ENCODE results near the gene DMXL2.
"Not testable (repeated sequence)": the region's sequence is repeated elsewhere in the genome, so short reads cannot be mapped to it uniquely, and the experiment has no call there.

DMXL2 gene

DNA sequence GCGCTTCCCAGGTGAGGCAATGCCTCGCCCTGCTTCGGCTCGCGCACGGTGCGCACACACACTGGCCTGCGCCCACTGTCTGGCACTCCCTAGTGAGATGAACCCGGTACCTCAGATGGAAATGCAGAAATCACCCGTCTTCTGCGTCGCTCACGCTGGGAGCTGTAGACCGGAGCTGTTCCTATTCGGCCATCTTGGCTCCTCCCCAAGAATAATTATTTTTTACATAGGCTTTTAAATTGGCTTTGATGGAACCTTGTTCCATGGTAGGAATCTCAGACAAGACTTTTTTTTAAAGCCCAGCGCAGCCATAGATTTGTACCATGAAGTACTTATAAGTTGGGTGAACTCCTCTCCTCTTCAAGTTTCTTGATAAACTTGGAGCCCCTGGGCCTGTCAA is 199.5 kb downstream of the DMXL2 start:
- in situ Hi-C loops (cut with HindIII; ENCODE audit: low sequenced_read_pairs) = not testable (repeated sequence)

DNA sequence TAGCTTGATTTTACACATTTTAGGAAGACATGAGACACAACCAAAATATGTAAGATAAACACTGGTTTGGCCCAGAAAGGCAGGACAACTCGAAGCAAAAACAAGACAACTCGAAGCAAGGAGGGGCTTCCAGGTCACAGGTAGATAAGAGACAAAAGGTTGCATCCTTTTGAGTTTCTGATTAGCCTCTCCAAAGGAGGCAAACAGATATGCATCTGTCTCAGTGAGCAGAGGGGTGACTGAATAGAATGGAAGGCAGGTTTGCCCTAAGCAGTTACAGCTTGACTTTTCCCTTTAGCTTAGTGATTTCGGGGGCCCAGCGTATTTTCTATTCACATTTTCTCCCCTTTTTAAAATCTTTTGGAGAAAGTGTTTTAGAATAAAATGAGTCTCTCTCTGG is 206.4 kb downstream of the DMXL2 start:
- in situ Hi-C loops (cut with HindIII; ENCODE audit: low sequenced_read_pairs) = no loop called here

DNA sequence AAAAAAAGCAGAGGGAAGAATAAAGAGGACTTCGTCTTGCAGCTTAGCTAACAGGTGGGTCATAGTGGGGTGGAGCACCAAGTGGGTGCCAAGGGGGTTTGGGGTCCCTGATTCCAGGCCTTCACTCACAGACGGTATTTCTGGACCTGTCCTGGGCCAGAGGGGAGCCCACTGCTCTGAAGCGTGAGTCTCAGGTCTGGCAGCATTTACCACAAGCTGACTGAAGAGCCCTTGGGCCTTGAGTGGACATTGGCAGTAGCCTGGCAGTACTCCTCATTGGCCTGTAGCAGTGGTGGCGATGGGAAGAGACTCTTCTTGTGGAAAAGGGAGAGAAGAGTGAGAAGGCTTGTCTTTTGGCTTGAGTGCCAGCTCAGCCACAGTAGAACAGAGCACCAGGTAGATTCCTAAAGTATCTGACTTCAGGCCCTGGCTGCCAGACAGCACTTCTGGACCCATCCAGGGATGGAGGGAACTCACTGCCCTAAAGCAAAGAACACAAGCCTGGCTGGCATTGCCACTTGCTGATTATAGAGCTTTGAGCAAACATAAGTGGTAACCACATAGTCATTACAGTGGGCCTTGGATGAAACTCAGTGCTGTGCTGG is 208.2 kb downstream of the DMXL2 start:
- in situ Hi-C loops (cut with HindIII; ENCODE audit: low sequenced_read_pairs) = no loop called here

DNA sequence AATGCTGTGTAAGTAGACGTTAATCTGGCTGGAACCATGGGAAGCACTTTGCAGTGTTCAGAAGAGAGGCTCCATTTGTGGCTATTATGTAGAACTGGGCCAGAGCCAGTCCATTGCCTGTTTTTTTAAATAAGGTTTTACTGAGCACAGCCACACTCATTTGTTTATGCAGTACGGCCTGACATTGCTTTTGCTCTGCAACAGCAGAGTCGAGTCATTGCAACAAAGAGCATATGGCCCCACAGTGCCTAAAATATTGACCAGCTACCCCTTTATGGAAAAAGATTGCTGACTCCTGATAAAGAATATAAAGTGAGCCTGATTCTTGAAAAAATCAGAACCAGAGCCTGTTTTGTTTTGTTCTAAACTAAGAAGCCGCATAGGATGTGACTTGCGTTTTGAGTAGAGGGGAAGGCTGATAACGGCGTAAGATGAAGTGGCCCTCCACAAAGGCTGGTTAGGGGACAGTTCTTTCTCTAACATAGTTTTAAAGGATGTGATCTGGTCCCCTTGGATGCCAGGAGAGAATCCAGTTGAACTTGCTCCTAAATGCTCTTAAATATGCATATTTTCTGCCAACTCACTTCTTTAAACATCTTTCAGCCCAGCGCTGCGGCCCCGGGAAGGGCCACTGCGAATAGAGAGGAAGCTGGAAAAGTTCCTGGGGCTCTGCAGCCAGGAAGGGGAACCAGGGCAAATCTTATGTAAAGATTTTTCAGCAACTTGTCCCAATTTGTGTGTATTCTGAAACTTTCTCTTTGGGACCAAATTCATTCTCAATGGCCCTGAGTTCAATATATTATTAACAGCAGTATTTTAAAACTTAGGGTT is 216.7 kb downstream of the DMXL2 start:
- in situ Hi-C loops (cut with HindIII; ENCODE audit: low sequenced_read_pairs) = loop anchor here (5.0 kb wide), 1 partner anchor 104 kb away; no protein-coding TSS in a partner anchor

DNA sequence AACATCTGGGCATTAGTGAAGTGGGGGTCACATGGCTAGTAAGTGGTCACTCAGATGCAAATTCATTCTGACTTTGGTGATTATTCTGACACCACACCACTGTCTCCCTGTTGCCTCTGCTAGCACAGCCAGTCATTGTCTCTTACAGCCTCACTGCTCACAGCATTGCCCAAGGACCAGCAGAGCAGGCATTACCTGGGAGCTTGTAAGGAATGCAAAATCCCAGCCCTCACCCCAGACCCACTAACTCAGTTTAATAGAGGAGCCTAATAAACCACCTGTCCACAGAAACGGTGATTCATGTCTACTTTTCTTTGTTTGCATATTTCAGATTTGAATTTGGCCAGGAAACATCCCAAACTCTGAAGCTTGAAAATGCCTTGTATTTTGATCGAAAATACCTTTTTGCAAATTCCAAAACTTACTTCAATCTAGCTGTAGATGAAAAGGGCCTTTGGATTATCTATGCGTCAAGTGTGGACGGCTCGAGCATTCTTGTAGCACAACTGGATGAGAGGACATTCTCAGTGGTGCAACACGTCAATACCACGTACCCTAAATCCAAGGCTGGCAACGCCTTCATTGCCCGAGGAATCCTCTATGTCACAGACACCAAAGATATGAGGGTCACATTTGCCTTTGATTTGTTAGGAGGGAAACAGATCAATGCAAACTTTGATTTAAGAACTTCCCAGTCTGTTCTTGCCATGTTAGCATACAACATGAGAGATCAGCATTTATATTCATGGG is 218.4 kb downstream of the DMXL2 start:
- in situ Hi-C loops (cut with HindIII; ENCODE audit: low sequenced_read_pairs) = no loop called here

DNA sequence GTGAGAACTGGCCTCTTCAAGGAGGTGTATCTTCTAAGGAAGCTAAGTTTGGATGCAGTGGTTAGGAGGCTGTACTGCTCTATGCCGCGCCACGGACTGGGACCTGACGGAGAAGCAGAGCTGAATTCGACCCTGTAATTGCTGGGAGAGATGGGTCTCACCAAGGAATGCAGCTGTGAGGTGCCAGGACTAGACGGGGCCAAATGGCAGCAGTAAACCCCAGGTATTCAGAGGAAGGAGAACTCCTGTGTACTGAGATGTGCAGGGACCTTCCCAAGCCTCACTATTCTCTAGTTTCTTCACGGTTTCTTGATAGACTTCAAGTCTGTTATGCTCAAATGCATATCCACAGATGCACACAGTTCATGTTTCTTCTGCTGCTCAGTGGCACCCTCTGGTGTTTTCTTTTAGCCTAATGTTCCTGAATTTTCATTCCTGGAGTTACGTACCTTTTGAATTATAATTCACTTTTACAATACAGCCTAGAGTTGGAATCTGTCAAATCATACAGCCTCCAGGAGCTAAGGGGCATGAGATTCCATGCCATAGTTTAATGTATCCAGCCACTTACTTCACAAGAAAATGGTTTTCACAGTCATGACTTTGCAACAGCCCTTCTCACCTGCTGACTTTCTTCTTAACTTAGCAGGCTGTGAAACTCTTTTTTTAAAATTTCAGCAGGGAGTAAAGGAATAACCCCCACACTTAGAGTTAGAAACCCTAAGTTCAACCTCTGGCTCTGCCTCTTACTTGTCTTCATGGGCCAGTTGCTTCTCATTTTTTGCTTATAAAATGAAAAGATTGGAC is 219.3 kb downstream of the DMXL2 start:
- in situ Hi-C loops (cut with HindIII; ENCODE audit: low sequenced_read_pairs) = no loop called here

DNA sequence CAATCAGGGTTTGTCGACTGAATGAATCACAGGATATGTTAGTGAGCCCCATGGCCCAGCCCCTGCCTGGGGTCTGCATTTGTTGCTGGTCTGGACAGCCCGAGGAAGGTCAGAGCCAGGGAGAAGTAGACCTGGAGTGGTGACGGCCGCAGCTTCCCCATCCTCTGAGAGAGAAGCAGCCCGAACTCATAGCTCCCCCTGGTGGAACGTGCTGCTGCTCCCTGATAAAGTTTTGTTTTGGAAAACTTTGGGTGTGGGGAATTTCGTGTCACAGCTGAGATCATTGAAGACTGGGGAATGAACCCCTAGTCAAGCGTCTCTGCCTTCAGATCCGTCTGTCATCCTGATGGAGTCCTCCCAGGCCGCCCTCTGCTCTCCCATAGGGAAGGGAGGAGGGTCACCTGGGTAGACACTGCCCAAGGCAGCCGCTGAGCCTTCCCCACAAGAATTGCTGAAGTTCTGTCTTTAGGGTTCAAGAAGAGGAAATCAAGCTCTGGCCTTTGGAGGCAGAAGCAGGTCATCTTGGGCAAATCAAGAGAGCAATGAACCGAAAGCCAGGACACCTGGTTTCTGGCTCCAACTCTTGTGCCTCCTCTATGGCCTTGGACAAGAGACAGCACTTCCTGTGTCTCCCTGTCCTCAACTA is 220.6 kb downstream of the DMXL2 start:
- in situ Hi-C loops (cut with HindIII; ENCODE audit: low sequenced_read_pairs) = no loop called here

DNA sequence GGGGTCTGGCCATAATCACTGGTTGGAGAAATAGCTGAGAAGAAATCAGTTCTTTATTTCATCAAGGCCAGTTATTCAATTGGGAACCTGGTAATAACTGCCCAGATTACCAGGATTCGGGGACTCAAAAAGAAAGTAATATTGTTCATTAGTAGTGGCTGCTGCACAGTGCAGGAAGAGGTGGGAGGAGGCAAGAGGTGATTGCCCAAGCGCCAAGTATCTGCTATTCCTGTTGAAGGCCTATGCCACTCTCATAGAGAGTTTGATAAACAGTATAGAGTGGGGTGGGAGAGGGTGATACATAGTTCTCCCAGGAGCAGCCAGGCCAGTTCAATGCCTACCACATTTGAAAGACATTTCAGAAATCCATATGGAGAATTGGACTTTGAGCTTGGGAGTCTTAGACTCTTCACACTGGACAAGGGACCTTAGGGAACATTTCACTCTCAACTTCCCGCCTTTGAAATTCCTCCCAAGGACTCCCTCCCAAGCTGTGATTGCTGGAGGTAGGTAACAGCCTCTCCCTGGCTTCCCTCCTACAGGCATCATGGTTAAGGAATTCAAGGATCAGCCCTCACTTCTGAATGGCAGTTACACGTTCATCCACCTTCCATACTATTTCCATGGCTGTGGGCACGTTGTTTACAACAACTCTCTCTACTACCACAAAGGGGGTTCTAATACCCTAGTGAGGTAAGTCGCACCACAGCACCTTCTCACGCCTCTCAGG is 221.4 kb downstream of the DMXL2 start:
- in situ Hi-C loops (cut with HindIII; ENCODE audit: low sequenced_read_pairs) = no loop called here

DNA sequence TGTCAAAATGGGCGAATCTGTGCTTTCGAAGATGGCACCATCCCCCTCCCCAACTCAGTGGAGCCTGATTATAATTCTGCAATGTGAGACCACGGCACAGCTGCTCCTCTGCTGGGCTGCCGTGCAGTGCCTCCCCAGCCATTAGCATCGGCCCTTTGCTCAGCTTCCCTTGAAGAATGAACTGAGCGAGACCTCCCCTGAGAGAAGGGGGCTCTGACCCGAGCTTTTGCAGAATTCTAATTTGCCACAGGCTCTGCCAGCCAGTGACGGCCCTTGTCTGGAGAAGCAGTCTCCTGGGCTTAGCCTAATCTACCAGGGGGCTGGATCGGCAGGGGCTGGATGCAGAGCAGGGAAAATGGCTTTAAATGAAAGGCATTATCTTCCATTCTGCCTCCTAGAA is 223.9 kb downstream of the DMXL2 start:
- in situ Hi-C loops (cut with HindIII; ENCODE audit: low sequenced_read_pairs) = no loop called here
